OCI-LY1 (cell line): ENCODE data around the gene ROBO1.

ENCODE experiments used
- EZH2 ChIP-seq: fragments of 200-600 bp; sonication (generic), shearing (Covaris generic); IDR thresholded peaks from 2 replicates; pipeline ENCODE4 v1.8.0; 2017; ENCODE audit warnings: borderline replicate concordance, mixed run types, mild to moderate bottlenecking, antibody characterized with exemption, low read length, moderate library complexity, mixed read lengths
- TF ChIP-seq, protein P1 (sequence below): fragments of 200-600 bp; sonication (generic), shearing (Covaris generic); IDR thresholded peaks from 2 replicates; pipeline ENCODE4 v1.5.1; 2017; ENCODE audit warnings: mild to moderate bottlenecking, antibody characterized with exemption, low read length, moderate library complexity, mixed read lengths

DNA sequence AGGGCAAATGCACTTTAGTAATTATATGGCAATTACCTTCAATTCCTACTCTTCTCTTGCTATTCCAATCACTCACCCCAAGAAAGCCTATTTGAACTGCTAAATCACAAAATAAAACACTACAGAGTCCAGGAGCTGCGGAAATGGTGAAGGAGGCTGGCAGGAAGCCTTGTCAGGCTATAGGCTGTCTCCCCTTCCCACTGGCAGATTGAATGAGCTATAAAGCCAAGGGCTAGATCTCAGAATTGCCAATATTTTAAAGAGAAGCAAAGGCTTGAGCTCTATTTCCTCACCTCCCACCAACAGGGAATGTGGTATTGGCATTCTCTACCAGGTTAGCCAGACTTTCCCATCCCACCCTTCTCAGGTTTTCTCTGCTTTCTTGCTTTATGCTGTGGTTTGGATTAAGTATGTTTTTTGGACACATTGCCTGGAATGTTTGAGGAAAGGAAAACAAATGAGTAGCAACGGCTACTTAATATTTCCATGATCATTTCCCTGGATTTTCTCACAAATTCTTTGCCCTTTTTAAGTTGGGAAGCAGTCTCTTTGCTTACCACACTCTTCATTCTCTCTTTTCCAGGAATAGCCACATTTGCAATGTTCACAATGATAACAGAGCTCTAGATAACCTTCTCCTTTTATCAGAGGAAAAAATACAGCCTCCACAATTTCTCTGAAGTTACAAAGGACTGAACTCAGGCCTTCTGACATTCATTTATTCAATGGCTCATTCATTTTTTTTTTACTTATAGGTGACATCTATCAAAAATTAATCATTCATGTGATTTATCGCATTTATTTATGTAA, 1125.4 kb downstream of the ROBO1 start:
- TF ChIP-seq, protein P1, sequence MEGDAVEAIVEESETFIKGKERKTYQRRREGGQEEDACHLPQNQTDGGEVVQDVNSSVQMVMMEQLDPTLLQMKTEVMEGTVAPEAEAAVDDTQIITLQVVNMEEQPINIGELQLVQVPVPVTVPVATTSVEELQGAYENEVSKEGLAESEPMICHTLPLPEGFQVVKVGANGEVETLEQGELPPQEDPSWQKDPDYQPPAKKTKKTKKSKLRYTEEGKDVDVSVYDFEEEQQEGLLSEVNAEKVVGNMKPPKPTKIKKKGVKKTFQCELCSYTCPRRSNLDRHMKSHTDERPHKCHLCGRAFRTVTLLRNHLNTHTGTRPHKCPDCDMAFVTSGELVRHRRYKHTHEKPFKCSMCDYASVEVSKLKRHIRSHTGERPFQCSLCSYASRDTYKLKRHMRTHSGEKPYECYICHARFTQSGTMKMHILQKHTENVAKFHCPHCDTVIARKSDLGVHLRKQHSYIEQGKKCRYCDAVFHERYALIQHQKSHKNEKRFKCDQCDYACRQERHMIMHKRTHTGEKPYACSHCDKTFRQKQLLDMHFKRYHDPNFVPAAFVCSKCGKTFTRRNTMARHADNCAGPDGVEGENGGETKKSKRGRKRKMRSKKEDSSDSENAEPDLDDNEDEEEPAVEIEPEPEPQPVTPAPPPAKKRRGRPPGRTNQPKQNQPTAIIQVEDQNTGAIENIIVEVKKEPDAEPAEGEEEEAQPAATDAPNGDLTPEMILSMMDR, result no peak
- TF ChIP-seq EZH2, result no peak
